Putamen (tissue), 1 donor: ENCODE results near the gene OR51S1.
"Not testable (repeated sequence)": the region's sequence is repeated elsewhere in the genome, so short reads cannot be mapped to it uniquely, and the experiment has no call there.

Source experiments
- DNase-seq: peaks from one replicate; pipeline ENCODE4 v3.0.0-alpha.2; 2016; ENCODE audit warnings: low spot score

OR51S1 gene, protein sequence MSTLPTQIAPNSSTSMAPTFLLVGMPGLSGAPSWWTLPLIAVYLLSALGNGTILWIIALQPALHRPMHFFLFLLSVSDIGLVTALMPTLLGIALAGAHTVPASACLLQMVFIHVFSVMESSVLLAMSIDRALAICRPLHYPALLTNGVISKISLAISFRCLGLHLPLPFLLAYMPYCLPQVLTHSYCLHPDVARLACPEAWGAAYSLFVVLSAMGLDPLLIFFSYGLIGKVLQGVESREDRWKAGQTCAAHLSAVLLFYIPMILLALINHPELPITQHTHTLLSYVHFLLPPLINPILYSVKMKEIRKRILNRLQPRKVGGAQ

DNA sequence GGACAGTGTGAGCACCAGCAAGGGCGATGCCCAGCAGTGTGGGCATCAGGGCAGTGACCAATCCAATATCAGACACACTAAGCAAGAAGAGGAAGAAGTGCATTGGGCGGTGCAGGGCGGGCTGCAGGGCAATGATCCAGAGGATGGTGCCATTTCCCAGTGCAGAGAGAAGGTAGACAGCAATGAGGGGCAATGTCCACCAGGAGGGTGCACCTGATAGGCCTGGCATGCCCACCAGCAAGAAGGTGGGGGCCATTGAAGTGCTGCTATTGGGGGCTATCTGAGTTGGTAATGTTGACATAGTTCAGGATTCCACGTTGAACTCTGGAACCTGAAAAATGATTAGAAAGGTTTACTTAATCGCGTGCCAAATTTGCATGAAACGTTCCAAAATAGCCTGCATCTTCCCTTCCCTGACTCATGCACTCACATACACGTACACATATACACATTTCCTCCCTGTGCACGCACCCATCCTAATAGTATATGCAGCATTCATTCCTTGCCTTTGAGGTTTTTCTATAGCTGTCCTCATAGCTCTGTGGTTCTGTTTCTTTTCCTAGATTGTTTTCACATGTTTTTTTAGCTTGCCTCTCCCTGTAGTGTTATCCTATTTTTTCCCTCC is at the start of gene OR51S1:
Gene OR51S1 (minus strand): TSS at position 301 of the 625 bp plus-strand sequence. CDS start 0 bp downstream, at position 301.
- no peak for DNase-seq

DNA sequence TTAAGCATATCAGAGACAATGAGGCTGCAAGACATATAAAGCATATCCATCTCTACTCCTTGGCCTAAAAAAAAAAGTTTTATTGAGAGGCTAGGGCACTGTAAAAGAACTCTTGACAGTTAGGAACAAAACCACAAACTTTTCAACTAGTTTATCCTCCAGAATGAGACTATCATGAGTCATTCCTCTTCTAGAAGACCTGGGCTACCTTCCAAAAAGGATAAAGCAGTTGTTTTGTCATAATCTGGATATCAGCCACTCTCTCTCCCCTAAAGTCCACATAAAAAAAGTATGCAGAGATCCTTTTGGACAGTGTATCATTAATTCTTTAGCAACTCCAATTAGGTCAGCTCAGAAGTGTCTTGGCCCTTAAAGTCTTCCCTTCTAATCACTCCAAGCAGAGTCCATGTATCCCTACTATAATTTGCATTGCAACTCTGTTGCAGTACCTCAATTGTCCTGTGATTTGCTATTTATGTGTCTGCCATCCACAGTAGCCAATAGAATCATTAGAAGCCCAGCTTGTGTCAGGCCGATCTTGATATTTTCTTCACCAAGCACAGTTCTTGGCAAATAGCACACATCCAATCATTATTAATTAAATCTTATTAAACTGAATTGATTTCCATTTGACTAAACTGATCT is 43.1 kb upstream of the OR51S1 start:
- DNase-seq, result no peak

DNA sequence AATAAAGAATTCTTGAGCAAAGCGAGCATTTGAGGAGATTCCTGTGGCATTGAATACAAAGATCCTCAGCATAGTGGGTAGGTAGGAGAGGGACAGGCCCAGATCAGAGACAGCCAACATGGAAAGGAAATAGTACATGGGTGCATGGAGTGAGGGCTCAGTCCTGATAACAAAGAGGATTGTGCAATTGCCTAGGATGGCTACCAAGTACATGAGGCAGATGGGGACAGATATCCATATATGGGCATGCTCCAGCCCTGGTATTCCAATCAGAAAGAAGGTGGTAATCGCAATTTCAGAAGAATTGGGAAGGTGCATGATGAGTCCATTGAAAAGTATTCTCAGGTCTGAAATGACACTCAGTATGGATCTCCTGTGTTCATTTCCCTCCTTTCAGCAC is 41.3 kb upstream of the OR51S1 start:
- no peak for DNase-seq

DNA sequence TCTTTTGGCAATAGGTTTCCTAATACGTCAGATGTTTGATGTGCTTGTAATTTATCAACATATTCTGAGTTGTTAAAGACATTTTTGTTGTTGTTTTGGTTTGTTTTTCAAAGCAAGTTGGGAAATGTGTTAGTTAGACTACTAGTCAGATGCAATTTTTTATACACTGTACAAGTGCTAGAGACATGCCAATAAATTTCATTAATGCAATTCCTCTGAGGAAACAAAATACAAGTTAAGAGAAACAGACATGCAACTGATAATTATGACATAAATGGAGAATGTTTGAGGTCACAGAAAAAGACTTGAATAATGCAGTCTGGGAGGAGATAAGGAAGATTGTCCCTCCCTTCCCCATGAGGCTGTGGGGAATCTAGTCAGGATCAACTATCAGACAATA is 38.6 kb upstream of the OR51S1 start:
- no peak for DNase-seq

DNA sequence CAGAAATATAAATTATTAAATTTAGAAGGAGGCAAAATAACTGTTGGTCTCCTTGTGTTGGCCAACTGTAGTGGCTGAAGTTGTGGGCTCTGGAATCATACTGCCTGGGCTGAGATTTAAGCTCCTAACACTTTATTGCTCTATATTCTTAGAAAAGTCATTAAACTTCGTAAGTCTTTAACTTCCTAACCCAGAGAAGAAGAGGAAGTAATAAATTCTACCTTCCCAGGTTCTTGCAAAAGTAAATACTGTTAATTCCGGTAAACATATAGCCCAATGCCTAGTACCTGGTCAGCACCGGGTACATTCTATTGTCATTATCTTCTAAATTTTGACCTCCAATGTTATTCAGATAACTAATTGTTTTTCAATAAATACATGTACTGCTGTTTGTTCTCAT is 37.2 kb upstream of the OR51S1 start:
- DNase-seq, result no peak

DNA sequence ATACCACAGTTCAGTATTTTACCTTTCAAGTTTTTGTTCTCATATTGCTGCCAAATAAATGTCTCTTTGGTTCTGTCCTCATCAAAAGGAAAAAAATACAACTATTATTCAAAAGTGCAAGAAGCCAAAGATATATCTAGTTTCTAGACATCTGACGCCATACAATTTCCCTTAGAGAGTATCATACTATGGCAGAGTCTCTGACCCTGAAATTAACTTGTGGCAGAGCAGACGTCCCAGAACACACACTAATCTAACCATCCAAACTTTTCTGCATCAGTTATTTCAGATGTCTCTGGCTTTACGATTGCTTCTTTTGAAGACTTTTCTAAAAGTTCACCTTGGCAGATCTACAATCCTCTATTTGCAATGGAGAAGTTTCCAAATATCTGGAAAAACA is 35.4 kb upstream of the OR51S1 start:
- no peak for DNase-seq

DNA sequence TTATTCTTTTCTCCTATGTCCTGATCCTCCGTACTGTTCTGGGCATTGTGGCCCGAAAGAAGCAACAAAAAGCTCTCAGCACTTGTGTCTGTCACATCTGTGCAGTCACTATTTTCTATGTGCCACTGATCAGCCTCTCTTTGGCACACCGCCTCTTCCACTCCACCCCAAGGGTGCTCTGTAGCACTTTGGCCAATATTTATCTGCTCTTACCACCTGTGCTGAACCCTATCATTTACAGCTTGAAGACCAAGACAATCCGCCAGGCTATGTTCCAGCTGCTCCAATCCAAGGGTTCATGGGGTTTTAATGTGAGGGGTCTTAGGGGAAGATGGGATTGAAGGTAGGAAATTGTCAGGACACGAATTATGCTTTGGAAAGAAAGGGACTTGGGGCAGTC is 33.5 kb upstream of the OR51S1 start:
- DNase-seq, result no peak

DNA sequence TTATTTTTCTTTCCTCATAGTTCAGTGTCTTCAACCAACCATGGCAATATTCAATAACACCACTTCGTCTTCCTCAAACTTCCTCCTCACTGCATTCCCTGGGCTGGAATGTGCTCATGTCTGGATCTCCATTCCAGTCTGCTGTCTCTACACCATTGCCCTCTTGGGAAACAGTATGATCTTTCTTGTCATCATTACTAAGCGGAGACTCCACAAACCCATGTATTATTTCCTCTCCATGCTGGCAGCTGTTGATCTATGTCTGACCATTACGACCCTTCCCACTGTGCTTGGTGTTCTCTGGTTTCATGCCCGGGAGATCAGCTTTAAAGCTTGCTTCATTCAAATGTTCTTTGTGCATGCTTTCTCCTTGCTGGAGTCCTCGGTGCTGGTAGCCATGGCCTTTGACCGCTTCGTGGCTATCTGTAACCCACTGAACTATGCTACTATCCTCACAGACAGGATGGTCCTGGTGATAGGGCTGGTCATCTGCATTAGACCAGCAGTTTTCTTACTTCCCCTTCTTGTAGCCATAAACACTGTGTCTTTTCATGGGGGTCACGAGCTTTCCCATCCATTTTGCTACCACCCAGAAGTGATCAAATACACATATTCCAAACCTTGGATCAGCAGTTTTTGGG is 33.0 kb upstream of the OR51S1 start, which contains the start of gene OR51T1:
Gene OR51T1 (plus strand): TSS at position 41 of the 641 bp plus-strand sequence. CDS start 0 bp downstream, at position 41.
- no peak for DNase-seq

DNA sequence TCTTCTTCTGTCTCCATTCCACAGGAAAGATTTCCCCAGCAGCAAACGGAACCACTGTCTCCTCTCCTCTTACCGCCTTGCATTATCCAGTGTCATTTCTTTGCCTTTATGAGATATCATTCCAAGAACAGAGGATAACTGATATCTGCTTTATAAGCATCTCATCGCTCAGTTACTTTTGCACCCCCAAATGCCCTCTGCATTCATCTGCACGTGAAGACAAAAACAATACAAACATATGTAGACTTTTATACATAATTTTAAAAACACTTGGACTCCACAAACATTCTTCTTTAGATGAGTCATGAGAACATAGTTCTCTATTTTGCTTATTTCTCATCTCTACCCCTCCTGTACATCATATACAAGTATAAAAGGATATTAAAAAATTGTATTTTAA is 32.2 kb upstream of the OR51S1 start:
- DNase-seq, result no peak

DNA sequence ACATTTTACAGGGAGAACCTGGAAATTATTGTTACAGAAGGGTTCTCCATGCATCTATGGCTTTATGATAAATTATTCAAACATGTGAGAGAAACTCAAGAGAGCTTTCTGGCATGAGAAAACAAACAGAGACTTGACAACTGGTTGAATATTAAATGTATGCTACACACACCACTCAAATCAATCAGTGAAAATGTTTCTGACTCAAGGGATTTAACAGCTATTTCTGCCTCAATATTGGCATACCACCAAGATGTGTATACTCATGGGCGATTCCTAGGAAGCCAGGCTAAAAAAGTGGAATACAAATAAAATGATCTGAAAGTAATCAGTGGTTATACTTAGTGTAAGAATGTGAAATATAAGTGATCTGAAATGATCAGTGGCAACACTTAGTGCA is 16.8 kb upstream of the OR51S1 start:
- DNase-seq, result no peak

DNA sequence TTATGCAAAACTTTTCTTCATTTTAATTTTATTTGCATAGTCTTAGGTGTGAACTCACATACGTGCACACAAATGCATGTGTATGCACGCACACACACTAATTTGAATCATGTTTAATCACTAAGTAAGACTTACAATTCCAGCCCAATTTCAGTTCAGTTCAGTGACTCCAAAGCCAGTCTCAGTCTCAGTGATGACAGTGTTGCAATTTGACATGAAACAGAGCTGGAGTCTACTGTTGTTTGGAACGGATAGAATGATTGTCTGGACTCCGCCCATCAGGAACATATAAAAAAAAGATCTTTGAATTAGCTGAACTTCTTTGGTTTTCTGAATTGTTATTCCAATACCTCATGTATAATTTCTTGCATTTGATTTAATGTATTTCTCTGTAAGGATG is 14.9 kb upstream of the OR51S1 start:
- DNase-seq, result no peak

DNA sequence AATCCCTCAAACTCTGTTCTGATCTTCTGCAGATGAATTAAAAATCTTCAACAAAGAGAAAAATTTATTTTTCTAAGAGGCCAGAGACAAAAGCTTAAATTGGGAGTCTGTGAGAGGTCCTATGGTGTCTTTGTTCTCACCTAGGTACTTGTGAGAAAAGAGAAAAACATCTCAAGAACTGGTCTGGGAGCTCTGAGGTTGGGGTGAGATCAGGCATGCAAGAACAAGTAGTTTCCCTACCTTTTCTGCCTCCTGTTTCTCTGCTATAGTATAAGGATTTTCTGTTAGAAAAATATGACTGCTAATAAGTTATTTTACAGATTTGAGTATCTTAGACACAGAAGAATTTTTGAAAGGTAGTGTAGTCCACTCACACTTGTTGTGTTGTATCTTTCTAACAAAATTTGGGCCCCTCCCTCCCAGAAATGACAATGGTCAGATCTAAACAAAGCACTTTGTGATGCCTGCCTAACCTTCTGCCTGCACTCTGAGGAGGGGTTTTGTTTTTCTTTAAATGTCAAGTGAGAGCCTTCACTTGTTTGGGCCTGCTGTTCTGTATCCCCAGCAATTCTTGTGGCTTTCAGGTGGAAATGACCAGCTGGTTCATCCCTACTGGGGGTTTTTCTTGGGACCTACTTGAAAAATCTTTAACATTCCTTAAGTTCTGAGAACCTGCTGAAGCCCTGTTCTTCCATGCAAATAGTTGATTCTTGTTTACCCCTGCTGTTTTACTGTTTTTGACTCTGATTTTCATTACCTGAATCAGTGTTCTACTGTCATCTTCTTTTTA is 13.6 kb upstream of the OR51S1 start:
- no peak for DNase-seq

DNA sequence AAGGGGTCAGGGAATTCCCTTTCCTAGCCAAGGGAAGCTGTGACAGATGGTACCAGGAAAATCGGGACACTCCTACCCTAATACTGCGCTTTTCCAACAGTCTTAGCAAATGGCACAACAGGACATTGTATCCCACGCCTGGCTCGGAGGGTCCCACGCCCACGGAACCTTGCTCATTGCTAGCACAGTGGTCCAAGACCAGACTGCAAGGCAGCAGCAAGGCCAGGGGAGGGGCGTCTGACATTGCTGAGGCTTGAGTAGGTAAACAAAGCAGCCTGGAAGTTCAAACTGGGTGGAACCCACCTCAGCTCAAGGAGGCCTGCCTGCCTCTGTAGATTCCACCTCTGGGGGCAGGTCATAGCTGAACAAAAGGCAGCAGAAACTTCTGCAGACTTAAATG is 5.3 kb upstream of the OR51S1 start:
- not testable (repeated sequence) for DNase-seq

DNA sequence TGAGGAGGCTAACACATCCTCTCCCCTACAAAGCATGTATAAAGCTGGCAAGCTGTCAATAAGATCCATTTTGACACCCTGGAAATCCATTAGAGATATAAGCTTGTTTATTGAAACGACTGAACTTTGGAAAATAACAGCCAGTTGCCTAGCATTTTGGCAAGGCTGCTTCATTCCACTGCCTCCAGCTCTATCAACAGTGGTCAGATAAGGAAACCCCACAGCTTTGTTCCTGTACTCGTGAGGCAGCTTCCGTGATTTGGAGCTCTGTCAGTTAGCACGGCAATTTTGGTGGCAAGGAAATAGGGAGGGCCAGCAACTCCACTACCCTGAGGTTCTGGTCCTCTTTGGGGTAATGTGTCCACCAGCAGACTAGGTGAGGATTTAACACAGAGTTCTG is 2.0 kb upstream of the OR51S1 start:
- DNase-seq, result no peak

DNA sequence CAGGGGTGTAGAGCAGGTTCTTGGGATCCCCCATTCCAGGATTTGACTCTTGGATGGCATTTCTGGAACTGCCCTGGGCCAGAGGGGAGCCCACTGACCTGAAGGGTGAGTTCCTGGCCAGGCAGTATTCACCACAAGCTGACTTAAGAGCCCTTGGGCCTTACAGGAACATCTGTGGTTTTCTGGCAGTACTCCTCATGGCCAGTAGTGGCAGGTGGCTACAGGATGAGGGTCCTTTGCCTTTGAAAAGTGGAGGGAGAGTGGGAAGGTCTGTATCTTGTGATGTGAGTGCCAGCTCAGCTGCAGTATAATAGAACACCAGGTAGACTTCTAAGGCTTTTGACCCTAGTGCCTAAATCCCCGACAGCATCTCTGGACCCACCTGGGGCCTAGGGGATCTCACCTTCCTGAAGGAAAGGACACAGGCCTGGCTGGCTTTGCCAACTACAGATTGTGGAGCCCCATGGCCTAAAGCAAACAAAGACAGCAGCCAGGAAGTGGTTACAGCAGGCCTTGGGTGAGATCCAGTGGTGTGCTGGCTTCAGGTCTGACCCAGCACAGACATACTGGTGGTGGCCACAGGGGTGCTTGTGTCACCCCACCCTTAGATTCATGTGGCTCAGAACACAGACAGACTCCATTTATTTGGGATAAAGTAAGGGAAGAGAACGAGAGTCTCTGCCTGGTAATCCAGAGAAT is 9.0 kb downstream of the OR51S1 start:
- DNase-seq, result no peak

DNA sequence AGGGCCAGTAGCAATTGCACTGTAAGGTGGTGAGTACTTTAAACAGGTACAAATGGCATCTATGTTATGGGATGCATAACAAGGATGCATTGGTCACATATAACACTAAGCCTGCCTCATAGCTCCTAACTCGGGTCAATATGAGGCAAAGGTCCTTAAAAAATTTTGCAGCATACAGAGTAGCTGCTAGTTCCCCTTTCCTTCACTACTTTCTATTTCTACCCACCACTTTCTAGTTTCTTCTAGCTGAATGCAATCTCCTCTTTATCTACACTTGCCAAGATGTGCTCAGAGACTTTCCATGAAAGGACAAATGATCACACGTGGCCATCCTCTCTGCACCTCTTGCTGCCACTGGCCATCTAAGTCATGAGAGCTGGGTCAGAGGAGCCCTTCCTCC is 18.1 kb downstream of the OR51S1 start:
- DNase-seq, result no peak

DNA sequence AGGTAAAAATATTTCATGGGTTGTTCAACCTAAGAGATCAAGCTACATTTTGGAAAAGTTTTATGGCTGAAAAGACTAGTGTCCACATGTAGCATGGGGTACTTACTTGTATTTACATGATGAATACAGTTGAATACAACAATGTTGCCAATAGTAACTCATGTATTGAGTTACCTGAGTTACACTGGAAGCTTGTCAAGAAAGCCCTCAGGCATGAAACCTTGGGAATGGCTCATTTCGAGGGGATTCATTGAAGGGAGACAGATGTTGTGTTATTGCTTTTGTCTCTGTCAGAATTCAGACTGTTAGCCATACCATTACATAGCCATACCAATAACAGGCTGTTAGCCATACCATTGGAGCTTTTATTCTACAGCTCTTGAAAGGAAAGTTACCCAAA is 18.7 kb downstream of the OR51S1 start:
- DNase-seq, result no peak

DNA sequence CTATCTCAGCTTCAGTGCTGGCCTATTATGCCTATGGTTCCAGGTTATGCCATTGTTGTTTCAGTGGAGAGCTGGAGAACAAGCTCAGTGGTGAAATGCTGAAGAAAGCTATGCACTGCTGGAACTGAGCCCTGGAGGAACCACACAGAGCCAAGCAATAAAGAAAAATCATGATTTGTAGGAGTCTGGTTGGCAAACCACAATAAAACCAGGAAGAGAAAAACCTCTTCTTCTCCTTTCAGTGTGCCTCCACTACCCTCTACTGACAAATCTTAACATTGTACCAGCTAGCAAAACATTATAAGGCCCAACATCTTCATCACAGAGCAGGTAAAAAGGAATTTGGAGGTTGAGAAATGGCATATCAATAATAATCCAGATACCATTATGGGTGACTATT is 22.6 kb downstream of the OR51S1 start:
- DNase-seq, result no peak

DNA sequence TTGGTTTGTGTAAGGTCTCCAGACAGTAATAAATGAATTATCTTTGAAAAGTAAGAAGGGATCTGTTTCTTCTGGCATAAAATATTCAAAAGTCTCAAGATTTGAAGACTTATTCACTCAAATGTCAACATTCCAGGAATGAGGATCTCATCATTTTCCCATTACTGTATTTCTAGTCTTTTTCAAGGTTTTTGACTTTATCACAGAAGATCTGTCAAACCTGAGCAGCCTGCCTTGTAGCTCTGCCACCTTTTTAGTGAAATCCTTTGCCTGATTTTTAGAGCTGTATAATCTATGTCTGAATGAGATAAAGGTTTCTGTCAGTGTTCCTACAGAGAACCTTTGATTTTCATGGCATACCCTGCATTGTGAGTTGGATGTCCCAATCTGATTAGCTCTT is 23.9 kb downstream of the OR51S1 start:
- no peak for DNase-seq

DNA sequence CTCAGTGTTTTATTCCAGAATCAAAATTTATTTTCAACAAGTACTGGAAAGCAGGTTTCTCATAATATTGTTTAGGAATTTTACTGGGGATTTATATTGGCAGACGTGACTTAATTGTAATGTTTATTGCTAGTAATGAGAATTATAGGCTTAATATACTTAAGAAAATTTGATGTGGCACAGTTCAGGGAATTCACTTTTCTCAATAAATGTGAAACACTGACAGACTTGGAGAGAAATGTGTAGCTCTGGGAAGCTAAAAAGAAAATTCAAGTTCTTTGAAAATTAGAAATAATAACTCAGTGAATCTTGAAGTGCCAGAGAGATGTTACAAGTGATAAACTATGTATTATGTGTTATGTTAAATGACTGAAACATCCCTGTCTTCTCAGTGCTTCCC is 28.0 kb downstream of the OR51S1 start, which contains the start of gene OR51F2:
Gene OR51F2 (plus strand): TSS at position 301 of the 400 bp plus-strand sequence. CDS start 101 bp downstream, outside the sequence.
- no peak for DNase-seq

DNA sequence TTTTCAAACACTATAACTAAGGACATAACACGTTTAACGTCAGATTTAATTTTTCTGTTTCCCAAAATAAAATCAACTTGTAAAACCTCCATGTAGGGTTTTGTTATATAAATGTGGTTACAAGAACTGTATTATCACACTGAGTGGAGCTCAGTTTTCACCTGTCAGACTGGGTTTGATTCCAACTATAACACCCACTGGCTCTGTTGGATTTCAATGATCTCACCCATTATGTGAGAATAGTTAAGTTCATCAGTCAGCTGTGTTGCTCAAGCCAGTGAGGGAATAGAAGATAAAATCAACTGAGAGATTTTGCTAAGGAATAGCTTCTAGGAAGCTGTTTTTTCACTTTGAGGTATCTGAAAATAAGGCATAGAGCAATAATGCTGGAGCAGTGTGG is 39.8 kb downstream of the OR51S1 start:
- peak; percentile 61 for DNase-seq
